Ishikawa (cell line): ENCODE measurements around the gene PDGFC.
A peak's percentile ranks its signal among the peaks of the same experiment; 100 is the strongest.

Experiments used
- CEBPB ChIP-seq: IDR thresholded peaks from 2 replicates; pipeline ENCODE4 v1.6.1; 2012
- CREB1 ChIP-seq: IDR thresholded peaks from 2 replicates; pipeline ENCODE4 v1.6.1; 2012; ENCODE audit warnings: low read depth
- EGR1 ChIP-seq: IDR thresholded peaks from 2 replicates; pipeline ENCODE4 v1.6.1; 2012
- EP300 ChIP-seq: IDR thresholded peaks from 2 replicates; pipeline ENCODE4 v1.6.1; 2012; ENCODE audit warnings: borderline replicate concordance
- FOXM1 ChIP-seq: IDR thresholded peaks from 2 replicates; pipeline ENCODE4 v1.6.1; 2012; ENCODE audit warnings: low read depth, borderline replicate concordance
- MAX ChIP-seq: IDR thresholded peaks from 2 replicates; pipeline ENCODE4 v1.6.1; 2012
- NFIC ChIP-seq: IDR thresholded peaks from 2 replicates; pipeline ENCODE4 v1.6.1; 2012
- RAD21 ChIP-seq: IDR thresholded peaks from 2 replicates; pipeline ENCODE4 v1.6.1; 2012; ENCODE audit warnings: low read depth
- REST ChIP-seq: IDR thresholded peaks from 2 replicates; pipeline ENCODE4 v1.6.1; 2012; ENCODE audit warnings: low read depth, mild to moderate bottlenecking
- TAF1 ChIP-seq: IDR thresholded peaks from 2 replicates; pipeline ENCODE4 v1.6.1; 2012; ENCODE audit warnings: low read depth, mild to moderate bottlenecking
- TCF12 ChIP-seq: IDR thresholded peaks from 2 replicates; pipeline ENCODE4 v1.6.1; 2012; ENCODE audit warnings: low read depth
- TEAD4 ChIP-seq: IDR thresholded peaks from 2 replicates; pipeline ENCODE4 v1.6.1; 2012
- USF1 ChIP-seq: IDR thresholded peaks from 2 replicates; pipeline ENCODE4 v1.6.1; 2012
- YY1 ChIP-seq: IDR thresholded peaks from 2 replicates; pipeline ENCODE4 v1.6.1; 2012; ENCODE audit warnings: low read depth
- ZBTB7A ChIP-seq: IDR thresholded peaks from 2 replicates; pipeline ENCODE4 v1.6.1; 2012; ENCODE audit warnings: low read depth

The PDGFC gene

GRCh38 chr4:156865451-156865850 lies 106.1 kb downstream of the PDGFC start:
- TF ChIP-seq YY1: no peak
- no peak for TF ChIP-seq TAF1
- TF ChIP-seq ZBTB7A: no peak
- no peak for TF ChIP-seq EGR1
- no peak for TF ChIP-seq MAX
- TF ChIP-seq NFIC: no peak

GRCh38 chr4:156858071-156858470 lies 113.5 kb downstream of the PDGFC start:
- TF ChIP-seq CREB1 (no peak), NFIC (no peak), TAF1 (no peak), USF1 (no peak), FOXM1 (no peak), MAX (no peak)

- TF ChIP-seq TCF12: no peak
- TF ChIP-seq EP300: no peak
- TF ChIP-seq ZBTB7A: no peak
- 0 out of 2 replicates have a peak, but pooled peaks have one; percentile 31 for TF ChIP-seq USF1
- TF ChIP-seq EGR1: no peak
- TF ChIP-seq CEBPB: no peak
Observed at GRCh38 chr4:156838761-156839160, 132.8 kb downstream of the PDGFC start.

GRCh38 chr4:156837625-156838345 lies 133.8 kb downstream of the PDGFC start:
- TF ChIP-seq NFIC (no peak), EGR1 (no peak), REST (no peak), FOXM1 (no peak), CREB1 (no peak), USF1 (no peak), RAD21 (no peak), MAX (no peak), TEAD4 (no peak), TAF1 (no peak), CEBPB (no peak), ZBTB7A (no peak), TCF12 (no peak), YY1 (no peak), EP300 (no peak)

GRCh38 chr4:156832886-156833285 lies 138.7 kb downstream of the PDGFC start:
- no peak for TF ChIP-seq EGR1
- no peak for TF ChIP-seq FOXM1
- no peak for TF ChIP-seq RAD21
- TF ChIP-seq TAF1: no peak
- TF ChIP-seq YY1: no peak
- no peak for TF ChIP-seq USF1
- TF ChIP-seq TEAD4: no peak
- TF ChIP-seq NFIC: no peak
- no peak for TF ChIP-seq EP300
- no peak for TF ChIP-seq REST
- no peak for TF ChIP-seq ZBTB7A
- no peak for TF ChIP-seq TCF12
- TF ChIP-seq MAX: no peak
- TF ChIP-seq CEBPB: no peak
- no peak for TF ChIP-seq CREB1
